Activated T-cell treated with anti-CD3 and anti-CD28 coated beads for 48 hours (primary cell): ENCODE results near the gene RGS17.
"Not testable (repeated sequence)": the region's sequence is repeated elsewhere in the genome, so short reads cannot be mapped to it uniquely, and the experiment has no call there.

ENCODE experiments used
- DNase-seq: peaks from one replicate; pipeline ENCODE4 v3.0.0-alpha.2; 2020; ENCODE audit warnings: low read depth

RGS17 gene

DNA sequence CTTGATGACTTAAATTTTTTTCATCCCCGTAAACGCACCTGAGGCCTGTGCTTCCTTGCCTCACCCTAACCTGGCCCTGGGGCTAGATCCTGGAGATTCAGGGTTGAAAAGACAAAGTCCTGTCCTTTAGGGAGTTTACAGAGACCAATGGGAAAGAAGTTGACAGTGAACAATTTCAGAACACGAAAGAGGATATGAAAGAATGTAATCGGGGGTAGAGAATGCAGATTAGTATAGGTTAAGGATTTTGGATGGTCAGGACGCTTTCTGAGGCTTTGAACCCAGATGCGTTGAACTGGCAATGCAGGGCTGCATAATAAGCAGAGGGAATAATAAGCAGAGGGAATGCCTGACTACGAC is 146.6 kb downstream of the RGS17 start:
- DNase-seq, result no peak

DNA sequence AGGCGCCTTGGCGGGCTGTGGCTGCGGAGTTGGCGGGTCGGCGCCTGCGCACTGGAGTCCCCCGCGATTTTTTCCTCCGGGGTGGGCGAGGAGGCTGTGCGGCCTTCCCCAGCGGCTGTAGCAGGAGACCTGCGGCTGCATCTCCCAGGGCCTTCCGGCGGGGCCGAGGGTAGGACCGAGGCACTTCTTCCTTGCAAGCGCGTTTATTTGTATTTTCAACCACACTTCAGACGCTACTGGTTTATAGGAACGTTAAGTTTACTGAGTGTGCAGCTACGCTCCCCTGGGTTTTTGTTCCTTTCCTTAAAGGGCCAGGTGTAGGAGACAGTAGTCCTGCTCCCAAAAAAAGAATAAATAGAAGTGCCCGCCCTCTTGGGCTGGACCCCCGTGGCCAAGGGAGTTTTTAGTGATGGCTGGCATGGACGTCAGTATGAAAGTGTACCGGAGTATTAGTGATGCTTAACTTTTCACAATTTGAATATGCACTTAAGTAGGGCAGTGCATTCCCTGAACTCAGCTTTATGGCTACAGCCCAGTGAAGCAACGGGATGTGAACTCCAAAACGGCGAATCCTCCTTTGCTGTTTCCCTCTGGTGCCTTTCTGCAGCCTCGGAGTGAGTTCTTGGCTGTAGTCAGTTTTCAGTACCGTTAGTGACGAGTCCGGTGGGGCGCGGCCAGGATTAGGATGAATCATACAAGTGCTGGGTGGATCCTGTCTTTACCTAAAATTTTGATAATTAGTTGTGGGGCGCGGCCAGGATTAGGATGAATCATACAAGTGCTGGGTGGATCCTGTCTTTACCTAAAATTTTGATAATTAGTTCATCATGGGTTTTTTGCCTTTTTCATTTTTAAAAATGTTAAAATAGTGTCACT is 147.2 kb downstream of the RGS17 start:
- DNase-seq, result peak; percentile 94

GRCh38 chr6:152982904-152983636 is 148.0 kb downstream of the RGS17 start, which contains the start of gene FBXO5:
Gene FBXO5 (minus strand): TSS chr6:152983041. CDS start chr6:152982959, 82 bp downstream.
- peak; percentile 96 for DNase-seq

DNA sequence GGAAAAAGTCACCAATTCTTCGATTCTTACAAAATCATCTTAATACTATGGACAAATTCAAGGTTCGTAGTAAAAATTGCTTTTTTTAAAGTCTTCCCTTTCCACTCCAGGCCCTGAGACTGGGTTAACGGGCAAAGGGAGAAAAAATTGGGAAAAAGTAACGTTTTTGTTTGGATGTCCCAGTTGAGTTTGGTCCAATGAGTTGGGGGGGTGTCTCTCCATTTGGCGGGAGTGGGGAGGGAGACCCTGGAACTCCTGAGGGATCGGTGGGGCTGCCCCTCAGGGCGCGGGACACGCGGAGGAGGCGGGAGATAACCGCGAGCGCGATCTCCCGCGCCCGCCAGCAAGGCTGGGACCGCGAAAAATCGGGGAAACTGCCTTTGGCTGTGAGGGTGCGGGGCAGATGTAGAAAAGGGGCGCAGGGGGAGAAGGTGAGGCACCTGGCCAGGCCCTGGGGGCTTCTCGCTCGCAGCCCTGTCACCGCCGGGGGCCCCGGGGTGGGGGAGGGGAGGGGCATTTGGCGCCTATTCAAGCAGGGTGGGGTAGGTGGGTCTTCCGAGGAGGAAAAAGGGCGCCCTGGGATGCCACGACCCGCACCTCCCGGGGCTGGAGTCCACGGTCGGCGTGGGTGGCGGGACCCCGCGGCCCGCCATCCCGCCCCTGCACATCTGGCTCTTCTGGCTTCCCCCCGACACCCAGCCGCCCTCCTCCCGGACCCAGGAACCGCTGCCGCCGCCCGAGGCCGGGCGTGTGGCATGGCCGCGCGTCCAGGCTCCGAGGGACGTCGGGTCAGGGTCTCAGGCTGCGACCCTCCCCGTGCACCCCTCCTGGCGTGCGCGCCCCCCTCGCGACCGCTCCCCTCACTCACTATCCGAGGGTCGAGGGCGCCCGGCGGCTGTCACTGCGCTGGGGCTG is 148.8 kb downstream of the RGS17 start:
- peak; percentile 18 for DNase-seq

- no peak for DNase-seq
These were observed 149.9 kb downstream of the RGS17 start for GRCh38 chr6:152981219-152981618.

DNA sequence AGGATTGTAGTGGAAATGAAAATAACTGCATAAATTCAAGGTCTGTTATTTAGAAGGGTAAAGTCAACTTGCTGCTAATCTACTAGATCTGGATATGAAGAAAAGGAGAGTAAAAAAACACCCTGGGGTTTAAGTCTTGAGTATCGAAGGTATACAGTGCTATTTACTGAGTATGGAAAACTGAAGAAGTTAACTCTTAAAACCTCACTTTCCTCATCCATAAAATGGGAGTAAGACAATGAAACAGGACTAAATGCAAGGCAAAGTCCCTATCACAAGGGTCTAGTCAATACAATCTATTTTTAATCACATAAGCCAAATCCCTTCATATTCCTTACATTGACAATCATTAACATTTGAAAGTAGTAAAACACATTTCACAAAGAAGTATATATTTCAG is 150.4 kb downstream of the RGS17 start:
- DNase-seq, result no peak

DNA sequence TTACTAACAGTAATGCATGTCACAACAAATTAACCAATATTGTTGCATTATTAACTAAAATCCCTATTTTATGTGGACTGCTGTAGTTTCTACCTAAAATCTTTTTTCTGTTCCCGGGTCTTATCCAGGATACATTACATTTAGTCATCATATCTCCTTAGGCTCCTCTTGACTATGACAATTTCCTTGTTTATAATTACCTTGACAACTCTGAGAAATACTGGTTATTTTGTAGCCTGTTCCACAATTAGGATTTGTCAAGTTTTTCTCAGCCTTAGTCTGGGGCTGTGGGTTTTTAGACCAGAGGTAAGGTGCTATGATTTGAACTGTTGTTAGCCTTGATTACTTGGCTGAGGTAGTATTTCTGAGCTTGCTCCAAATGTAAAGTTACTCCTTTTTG is 152.0 kb downstream of the RGS17 start:
- DNase-seq, result no peak

DNA sequence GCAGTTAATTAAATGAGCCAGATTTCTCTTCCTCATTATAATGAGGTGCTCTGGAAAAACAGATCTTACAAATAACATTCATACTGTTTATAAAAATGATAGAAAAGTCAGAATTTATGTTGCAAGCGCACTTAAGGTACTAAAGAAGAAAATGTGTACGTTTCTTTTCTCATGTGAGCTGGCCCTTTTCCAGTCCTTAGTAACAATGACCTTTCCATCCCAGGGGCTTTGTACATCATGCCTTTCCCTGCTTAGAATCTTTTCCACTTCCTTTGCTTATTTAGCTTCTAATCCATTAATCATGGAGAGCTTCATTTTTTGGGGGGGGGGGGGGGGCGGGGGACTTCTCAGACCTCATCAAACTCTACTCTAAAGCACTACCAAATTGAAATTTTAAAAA is 153.0 kb downstream of the RGS17 start:
- no peak for DNase-seq

- no peak for DNase-seq
These were observed 153.5 kb downstream of the RGS17 start for GRCh38 chr6:152977556-152977955.

- DNase-seq, result no peak
These were observed 154.3 kb downstream of the RGS17 start for GRCh38 chr6:152976749-152977148.

DNA sequence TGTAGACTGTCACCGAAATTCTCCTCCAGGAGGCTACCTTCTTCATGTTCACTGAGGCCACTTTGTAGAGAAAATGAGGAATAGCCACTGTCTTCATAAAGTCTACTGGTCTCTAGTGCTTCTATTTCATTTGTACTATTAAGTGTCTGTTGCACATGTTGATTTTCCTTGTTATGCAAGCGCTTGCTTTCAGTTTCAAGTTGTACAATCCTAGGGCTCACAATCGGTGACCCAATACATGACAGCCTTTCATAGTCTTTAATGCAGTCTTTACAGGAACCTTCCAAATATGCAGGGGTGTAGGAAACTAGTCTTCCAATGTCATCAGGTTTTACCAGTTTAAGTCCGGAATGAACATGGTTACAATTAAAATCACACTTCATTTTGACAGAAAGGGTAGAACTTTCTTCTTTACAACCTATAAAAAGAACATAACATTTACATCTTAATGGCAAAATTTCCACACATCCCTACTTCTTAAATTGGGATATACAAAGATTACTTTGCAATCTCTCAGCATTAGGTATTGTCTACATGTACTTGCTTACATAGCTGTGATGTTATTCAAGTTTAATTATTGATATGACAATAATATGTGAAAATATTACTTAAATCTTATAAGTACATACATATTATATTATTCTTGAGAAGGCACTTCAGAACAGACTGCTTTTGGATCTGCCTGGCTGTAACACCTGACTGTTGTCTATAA is 155.7 kb downstream of the RGS17 start:
- DNase-seq, result no peak

GRCh38 chr6:152973916-152974315 is 157.2 kb downstream of the RGS17 start:
- no peak for DNase-seq

- DNase-seq, result no peak
These were observed 161.2 kb downstream of the RGS17 start for GRCh38 chr6:152969688-152970418.

- not testable (repeated sequence) for DNase-seq
These were observed 164.8 kb downstream of the RGS17 start for GRCh38 chr6:152966168-152966894.

DNA sequence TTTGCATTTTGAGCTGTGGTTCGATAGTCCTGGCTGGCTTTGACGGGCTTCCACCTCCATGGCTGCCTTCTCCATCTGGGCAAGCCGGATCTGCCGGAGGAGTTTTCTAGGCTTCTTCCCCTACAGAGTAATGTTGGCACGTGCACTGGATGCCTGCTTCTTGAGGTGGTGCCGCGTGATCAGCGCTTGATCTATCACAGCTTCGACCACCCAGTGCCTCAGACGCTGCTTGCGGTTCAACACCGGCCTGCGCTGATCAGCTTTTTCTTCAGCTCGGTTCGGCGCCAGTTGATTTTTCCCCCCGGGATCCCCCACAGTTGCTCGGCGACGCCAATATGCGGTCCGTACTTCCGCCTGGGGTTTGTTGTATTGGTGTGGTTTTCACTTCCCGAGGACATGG is 171.7 kb downstream of the RGS17 start:
- no peak for DNase-seq

DNA sequence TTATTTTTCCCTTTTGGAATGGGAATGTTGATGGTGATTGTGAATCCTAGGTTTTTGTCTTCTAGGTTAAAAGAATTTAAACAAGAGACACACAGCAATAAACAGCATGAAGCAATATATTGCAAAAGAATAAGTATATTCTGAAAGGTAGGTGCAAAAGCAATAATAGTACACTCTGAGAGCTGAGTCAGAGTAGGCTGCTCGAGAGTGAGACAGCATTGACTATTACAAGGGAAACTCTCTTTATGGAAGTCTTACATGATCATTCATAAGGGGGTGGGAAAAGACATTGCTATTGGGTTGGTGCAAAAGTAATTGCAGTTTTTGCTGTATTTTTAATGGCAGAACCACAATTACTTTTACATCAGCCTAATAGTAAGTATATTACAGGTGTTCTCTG is 173.3 kb downstream of the RGS17 start:
- no peak for DNase-seq
